ENCODE measurements around the gene KCTD10.
"Not testable (repeated sequence)": the region's sequence is repeated elsewhere in the genome, so short reads cannot be mapped to it uniquely, and the experiment has no call there.

The KCTD10 gene

DNA sequence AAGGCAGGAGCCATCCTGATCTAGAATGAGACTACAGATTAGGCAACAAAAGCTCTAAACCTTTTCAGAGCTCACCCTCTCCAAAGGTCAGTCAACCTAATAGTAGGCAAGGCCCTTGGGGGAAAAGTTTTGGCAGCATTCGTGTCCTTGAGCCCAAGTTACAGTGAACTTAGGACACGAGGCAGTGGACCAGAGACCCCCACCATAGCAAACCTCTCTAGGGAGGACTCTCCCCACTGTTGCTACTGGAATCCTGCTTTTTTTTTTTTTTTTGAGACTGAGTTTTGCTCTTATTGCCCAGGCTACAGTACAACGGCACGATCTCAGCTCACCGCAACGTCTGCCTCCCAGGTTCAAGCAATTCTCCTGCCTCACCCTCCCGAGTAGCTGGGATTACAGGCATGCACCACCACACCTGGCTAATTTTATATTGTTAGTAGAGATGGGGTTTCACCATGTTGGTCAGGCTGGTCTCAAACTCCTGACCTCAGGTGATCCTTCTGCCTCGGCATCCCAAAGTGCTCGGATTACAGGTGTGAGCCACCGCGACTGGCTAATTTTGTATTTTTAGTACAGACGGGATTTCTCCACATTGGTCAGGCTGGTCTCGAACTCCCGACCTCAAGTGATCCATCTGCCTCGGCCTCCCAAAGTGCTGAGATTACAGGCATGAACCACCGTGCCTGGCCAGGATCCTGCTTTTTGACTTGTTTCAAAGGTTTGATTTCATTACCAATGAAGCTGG, 3.4 kb downstream of the KCTD10 start:
- DNase-seq (ENCODE audit: low spot score), result not testable (repeated sequence)

- DNase-seq (ENCODE audit: low spot score), result no peak
Observed at GRCh38 chr12:109473006-109473405, 4.1 kb downstream of the KCTD10 start.

- no peak for DNase-seq (ENCODE audit: low spot score)
Observed at GRCh38 chr12:109469517-109469916, 7.6 kb downstream of the KCTD10 start.

- no peak for DNase-seq (ENCODE audit: low spot score)
Observed at GRCh38 chr12:109467978-109468676, 9.0 kb downstream of the KCTD10 start.

DNA sequence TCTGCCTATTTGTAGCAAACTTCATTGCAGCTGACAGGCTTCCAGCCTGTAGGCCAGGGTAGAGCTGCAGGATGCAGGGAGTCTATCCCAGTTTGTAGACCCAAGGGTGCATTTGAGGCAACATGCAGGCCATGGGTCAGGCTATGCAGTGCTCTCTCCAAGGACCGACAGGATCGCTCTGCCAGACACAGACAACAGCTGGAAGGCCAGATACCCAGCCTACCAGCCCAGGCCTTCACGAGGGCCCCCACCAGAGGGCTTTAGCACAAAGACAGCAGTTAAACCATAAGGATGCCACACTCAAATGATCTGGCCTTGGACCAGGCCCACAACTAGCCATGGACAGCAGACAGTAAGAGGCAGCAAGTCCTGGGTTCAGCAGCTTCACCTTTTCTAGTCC, 10.3 kb downstream of the KCTD10 start:
- no peak for DNase-seq (ENCODE audit: low spot score)

DNA sequence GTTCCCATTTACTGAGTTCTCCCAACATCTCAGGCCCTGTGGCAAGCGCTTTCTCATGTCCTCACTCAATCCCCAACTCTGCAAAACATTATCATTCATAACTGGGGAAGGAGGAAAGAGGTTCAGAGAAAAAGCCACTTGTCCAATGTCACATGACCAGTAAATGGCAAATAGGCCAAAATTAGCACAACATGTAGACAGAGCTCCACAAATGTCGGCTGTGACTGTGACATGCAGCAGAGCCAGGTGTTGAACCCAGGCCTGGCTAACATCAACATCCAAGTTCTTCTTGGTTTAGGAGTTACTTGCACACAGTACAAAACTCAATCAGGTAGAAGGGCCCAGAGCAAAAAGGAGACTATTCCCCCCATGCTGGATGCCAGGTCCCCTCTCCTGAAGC, 10.8 kb downstream of the KCTD10 start:
- no peak for DNase-seq (ENCODE audit: low spot score)

DNA sequence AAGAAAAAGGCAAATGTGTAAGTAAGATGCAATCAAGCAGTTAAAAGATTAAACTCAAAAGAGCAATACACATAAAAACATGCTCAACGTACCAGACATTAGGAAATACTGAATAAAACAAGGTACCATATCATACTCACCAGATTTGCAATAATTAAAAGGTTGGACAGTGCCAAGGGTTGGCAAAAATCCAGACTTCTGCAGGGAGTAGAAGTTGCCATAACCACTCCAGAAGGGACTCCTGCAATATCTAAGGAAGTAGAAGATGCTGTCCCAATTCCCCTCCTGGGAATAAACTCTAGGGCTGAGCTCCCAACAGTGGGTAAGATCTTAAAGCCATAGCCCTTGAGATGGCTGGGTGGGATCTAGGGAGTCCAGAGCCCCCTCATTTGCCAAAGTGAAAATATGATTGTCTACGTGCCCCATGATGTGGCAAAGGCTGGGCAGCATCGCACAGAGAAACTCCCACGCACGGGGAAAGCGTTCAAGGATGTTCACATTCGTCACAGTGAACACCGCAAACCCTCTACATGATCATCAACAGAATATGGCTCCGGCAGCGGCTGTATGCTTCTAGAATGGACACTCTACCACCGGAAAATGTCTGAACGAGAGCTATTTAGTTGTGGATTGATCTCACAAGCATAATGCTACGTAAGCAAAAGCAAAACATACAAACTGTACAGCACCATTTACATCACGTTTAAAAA, 12.3 kb downstream of the KCTD10 start:
- DNase-seq (ENCODE audit: low spot score), result no peak

DNA sequence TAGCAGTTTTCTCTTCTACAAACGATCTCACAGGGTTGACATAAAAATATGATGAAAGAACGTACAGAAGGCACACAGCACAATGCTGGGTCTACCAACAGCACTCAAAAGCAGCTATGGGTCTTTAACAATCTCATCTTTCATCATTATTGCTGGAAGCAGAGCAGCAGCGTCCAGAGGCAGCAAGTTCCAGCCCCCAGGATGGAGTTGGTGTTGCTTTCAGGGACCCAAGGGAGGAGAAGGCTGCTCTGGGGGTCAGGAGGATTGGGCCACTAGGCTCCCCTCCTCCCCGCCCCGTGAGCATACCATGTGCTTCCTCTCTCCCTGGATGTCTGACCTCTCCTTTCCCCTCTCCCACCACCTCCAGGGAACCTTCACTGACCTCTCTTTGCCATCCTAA, 13.3 kb downstream of the KCTD10 start:
- DNase-seq (ENCODE audit: low spot score), result no peak

GRCh38 chr12:109462868-109463692, 14.0 kb downstream of the KCTD10 start:
- no peak for DNase-seq (ENCODE audit: low spot score)

GRCh38 chr12:109461846-109462756, 15.0 kb downstream of the KCTD10 start:
- DNase-seq (ENCODE audit: low spot score), result peak; percentile 28

- peak; percentile 51 for DNase-seq (ENCODE audit: low spot score)
Observed at GRCh38 chr12:109461049-109461845, 15.9 kb downstream of the KCTD10 start.

GRCh38 chr12:109460538-109460937, 16.6 kb downstream of the KCTD10 start:
- no peak for DNase-seq (ENCODE audit: low spot score)

DNA sequence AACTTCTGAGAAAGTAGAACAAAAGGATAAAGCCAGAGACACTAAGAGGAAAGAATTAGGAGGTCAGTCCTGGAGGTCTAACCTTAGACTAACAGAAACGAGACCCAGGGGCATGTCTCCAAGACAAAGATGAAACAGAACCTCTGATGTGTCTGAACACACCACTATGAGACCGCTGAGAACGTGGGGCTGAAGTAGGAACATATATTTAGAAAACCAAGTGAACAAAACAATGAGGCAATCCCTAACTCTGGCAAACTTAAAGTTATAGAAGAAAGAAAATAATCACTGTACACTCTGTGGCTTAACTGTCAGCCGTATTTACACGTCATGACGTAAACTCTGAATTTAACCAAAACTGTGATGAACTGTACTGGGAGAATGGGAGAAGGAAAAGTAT, 17.9 kb downstream of the KCTD10 start:
- no peak for DNase-seq (ENCODE audit: low spot score)

GRCh38 chr12:109458771-109459208, 18.3 kb downstream of the KCTD10 start:
- DNase-seq (ENCODE audit: low spot score), result no peak

- DNase-seq (ENCODE audit: low spot score), result no peak
Observed at GRCh38 chr12:109458086-109458485, 19.0 kb downstream of the KCTD10 start.

DNA sequence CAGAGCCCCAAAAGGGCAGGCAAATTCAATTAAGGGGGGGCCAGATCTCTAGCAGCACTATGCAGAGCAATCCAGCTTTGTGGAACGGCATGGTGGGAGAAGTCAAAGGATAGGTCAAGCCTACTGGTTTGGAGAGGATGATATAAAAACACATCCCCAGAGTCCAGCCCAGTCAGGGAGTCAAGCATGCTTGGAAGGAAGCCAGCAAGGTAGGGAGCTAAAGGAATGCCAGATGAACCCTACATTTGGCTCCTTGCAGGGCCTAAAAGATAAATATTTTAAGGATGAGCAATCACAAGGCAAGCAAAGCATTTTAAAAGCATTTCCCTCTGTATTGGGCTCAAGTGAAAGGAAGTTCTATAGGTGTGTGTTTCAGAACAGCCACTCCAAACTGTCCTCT, 21.4 kb downstream of the KCTD10 start:
- no peak for DNase-seq (ENCODE audit: low spot score)

- no peak for DNase-seq (ENCODE audit: low spot score)
Observed at GRCh38 chr12:109452489-109452888, 24.6 kb downstream of the KCTD10 start.

- DNase-seq (ENCODE audit: low spot score), result no peak
Observed at GRCh38 chr12:109451400-109451799, 25.7 kb downstream of the KCTD10 start.

- DNase-seq (ENCODE audit: low spot score), result no peak
Observed at GRCh38 chr12:109450980-109451379, 26.1 kb downstream of the KCTD10 start.

DNA sequence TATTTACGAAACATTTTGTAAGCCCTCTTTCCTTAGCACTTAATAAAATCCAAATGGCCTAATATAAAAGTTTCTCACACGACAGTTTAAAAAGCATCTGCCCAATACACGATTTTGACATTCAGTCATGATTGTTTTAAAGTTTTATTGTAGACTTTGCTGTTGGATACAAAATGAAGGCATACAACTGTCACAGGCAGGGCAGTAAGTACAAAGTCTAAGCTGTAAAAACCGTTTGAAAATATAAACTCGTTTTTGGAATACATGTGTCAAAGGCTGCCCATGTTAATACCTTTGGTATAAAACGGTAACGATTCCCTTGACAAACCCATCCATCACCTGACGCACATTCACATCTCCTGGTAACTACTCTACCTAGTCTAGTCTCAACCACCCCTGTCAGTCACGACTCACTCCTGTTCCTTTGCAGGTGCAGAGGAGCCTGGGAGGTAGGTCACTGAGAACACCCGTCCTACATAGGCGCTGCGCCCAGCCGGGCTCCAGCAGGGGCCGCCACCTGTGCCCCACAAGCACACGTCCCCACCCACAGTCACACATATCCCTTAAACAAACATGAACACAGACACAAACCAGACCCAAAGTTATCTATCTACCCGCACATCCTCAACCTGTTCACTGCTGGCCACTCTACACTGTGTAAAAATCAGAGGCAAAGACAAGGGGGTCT, 27.1 kb downstream of the KCTD10 start:
- DNase-seq (ENCODE audit: low spot score), result peak; percentile 40

Measured in HuH-7 (cell line).